DOHH2 (cell line): ENCODE measurements around the gene RPRD1B.

ENCODE experiments used
- H3F3A ChIP-seq: fragments of 200-600 bp; sonication (generic), shearing (Covaris generic); 2 replicates; pipeline ENCODE4 v1.6.0; 2016; ENCODE audit warnings: antibody characterized with exemption, mild to moderate bottlenecking; ENCODE audit not compliant: control insufficient read depth, insufficient read depth
- H3K27ac ChIP-seq: fragments of 200-600 bp; sonication (generic); 2 replicates; pipeline ENCODE4 v1.5.1; 2014; ENCODE audit warnings: low read depth, mild to moderate bottlenecking, low read length, moderate library complexity
- H3K27me3 ChIP-seq: fragments of 200-600 bp; sonication (generic); 2 replicates; pipeline ENCODE4 v1.6.1; 2014; ENCODE audit warnings: mild to moderate bottlenecking, low read length, mixed read lengths; ENCODE audit not compliant: control insufficient read depth
- H3K36me3 ChIP-seq: fragments of 200-600 bp; sonication (generic); 2 replicates; pipeline ENCODE4 v1.6.1; 2014; ENCODE audit warnings: mild to moderate bottlenecking, low read length, moderate library complexity, mixed read lengths; ENCODE audit not compliant: control insufficient read depth
- H3K4me1 ChIP-seq: fragments of 200-600 bp; sonication (generic); 2 replicates; pipeline ENCODE4 v1.6.1; 2014; ENCODE audit warnings: mild to moderate bottlenecking, low read length, mixed read lengths; ENCODE audit not compliant: control insufficient read depth
- H3K4me2 ChIP-seq: fragments of 200-600 bp; sonication (generic); 2 replicates; pipeline ENCODE4 v1.6.0; 2014; ENCODE audit warnings: mild to moderate bottlenecking, low read length, moderate library complexity
- H3K4me3 ChIP-seq: fragments of 200-600 bp; sonication (generic); 2 replicates; pipeline ENCODE4 v1.5.1; 2014; ENCODE audit warnings: mild to moderate bottlenecking, low read length, mixed read lengths
- H3K79me2 ChIP-seq: fragments of 200-600 bp; sonication (generic); 2 replicates; pipeline ENCODE4 v1.6.1; 2014; ENCODE audit warnings: mild to moderate bottlenecking, low read length, mixed read lengths; ENCODE audit not compliant: control insufficient read depth
- H3K9me2 ChIP-seq: fragments of 200-600 bp; sonication (generic); replicated peaks from 2 replicates; pipeline ENCODE4 v1.6.1; 2014; ENCODE audit warnings: mild to moderate bottlenecking, low read length, mixed read lengths; ENCODE audit not compliant: control insufficient read depth
- H3K9me3 ChIP-seq: fragments of 200-600 bp; sonication (generic); 2 replicates; pipeline ENCODE4 v1.6.1; 2014; ENCODE audit warnings: antibody characterized with exemption, low read length, mixed read lengths; ENCODE audit not compliant: control insufficient read depth, insufficient read depth
- H4K20me1 ChIP-seq: fragments of 200-600 bp; sonication (generic); 2 replicates; pipeline ENCODE4 v1.6.0; 2014; ENCODE audit warnings: low read depth, mild to moderate bottlenecking, antibody characterized with exemption, low read length, moderate library complexity; ENCODE audit not compliant: control insufficient read depth, insufficient read depth
- EZH2phosphoT487 ChIP-seq: fragments of 200-600 bp; sonication (generic); IDR thresholded peaks from 2 replicates; pipeline ENCODE4 v1.6.1; 2017; ENCODE audit warnings: borderline replicate concordance, mild to moderate bottlenecking, antibody characterized with exemption, low read length, moderate library complexity, mixed read lengths
- TF ChIP-seq, protein P1 (sequence below): fragments of 200-600 bp; sonication (generic); IDR thresholded peaks from one replicate; pipeline ENCODE4 v1.5.1; 2014; ENCODE audit warnings: antibody characterized with exemption, mild to moderate bottlenecking, low read depth, low read length; ENCODE audit not compliant: poor library complexity, severe bottlenecking

RPRD1B gene

DNA sequence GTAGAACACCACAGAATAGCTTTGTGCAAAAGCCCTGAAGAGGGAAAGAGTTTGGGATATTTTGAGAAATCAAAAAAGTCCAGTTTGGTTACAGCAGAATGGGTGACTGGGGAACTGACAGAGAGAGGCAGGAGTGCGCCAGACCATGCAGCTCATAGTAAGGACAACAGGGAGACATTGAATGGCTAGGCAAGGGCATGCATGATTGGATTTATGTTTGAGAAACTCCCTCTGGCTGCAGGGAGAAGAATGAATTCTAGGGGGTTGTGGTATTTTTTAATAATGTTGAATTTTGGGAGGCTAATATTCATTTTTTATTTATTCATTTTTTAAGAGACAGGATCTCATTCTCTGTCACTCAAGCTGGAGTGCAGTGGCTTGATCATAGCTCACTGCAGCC, 81.7 kb downstream of the RPRD1B start:
- Histone ChIP-seq H3K36me3 (no peaks in the 10 kb centered on the region), H3K27ac (no peak overlapping the region), H3K9me2 (no peaks in the 10 kb centered on the region), H3K27me3 (peaks cover 7% of the 10 kb centered on the region), H3K4me1 (no peaks in the 10 kb centered on the region), H3K9me3 (no peaks in the 10 kb centered on the region), H3F3A (no peaks in the 10 kb centered on the region), H3K4me2 (no peak overlapping the region), H3K79me2 (no peaks in the 10 kb centered on the region), H4K20me1 (no peaks in the 10 kb centered on the region), H3K4me3 (no peak overlapping the region)
- TF ChIP-seq, protein P1, sequence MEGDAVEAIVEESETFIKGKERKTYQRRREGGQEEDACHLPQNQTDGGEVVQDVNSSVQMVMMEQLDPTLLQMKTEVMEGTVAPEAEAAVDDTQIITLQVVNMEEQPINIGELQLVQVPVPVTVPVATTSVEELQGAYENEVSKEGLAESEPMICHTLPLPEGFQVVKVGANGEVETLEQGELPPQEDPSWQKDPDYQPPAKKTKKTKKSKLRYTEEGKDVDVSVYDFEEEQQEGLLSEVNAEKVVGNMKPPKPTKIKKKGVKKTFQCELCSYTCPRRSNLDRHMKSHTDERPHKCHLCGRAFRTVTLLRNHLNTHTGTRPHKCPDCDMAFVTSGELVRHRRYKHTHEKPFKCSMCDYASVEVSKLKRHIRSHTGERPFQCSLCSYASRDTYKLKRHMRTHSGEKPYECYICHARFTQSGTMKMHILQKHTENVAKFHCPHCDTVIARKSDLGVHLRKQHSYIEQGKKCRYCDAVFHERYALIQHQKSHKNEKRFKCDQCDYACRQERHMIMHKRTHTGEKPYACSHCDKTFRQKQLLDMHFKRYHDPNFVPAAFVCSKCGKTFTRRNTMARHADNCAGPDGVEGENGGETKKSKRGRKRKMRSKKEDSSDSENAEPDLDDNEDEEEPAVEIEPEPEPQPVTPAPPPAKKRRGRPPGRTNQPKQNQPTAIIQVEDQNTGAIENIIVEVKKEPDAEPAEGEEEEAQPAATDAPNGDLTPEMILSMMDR = no peak
- TF ChIP-seq EZH2phosphoT487 = no peak

DNA sequence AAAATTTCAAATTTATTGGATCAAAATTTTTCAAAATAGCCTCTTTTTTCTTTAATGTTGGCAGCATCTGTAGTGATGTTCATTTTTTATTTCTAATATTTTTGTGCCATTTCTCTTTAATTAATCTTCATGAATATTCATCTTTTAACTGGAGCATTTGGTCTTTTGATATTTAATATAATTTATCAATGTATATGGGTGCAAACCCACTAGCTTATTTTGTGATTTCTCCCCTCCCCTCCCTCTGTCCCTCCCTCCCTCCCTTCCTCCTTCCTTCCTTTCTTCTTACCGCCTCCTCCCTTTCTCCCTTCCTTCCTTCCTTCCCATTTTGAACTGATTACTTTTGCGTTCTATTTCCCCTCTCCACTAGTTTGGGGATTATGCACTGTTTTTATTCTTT, 82.3 kb downstream of the RPRD1B start:
- TF ChIP-seq EZH2phosphoT487 = no peak
- TF ChIP-seq, protein P1 = no peak
- Histone ChIP-seq H3F3A (no peaks in the 10 kb centered on the region), H3K4me1 (no peaks in the 10 kb centered on the region)

DNA sequence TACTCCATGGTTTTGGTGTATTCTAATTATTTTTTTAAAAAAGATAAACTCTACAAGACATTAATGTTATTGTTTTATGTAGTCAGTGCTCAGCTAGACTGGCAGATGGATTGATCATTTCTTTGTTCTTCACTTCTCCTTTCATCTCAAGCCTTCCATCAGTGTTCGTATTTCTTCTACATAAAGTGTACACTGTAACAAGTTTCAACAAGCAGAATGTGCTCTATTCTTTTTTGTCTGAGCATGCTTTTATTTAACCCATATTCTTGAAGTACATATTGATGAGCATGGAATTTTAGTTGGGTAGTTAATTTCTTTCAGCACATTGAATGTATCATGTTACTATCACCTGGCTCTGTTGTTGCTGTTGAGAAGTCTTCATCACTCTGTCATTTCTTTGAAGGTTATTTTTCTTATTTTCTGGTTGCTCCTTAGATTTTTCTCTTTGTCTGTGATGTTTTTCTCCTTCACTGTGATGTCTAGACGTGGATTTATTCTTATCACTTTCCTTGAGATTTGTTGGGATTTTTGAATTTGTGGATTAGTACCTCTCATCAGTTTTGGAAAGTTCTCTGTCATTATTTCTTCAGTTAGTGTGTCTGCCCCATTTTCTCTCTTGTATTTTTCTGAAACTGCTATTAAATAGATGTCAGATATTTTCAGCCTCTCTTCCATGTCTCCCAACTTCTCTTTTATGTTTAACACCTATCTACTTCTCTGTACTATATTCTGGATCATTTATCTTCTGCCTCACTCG, 83.0 kb downstream of the RPRD1B start:
- H3K36me3 ChIP-seq = no peaks in the 10 kb centered on the region
- H3K27ac ChIP-seq = no peak overlapping the region
- no peak for TF ChIP-seq EZH2phosphoT487
- TF ChIP-seq, protein P1 = no peak

More for the DNA sequence above, 82.3 kb downstream of the RPRD1B start:
- no peaks in the 10 kb centered on the region for H4K20me1 ChIP-seq
- H3K9me3 ChIP-seq = no peaks in the 10 kb centered on the region
- no peak overlapping the region for H3K27ac ChIP-seq
- no peak overlapping the region for H3K4me2 ChIP-seq
- no peaks in the 10 kb centered on the region for H3K9me2 ChIP-seq
- no peaks in the 10 kb centered on the region for H3K79me2 ChIP-seq
- peaks cover 7% of the 10 kb centered on the region for H3K27me3 ChIP-seq
- no peak overlapping the region for H3K4me3 ChIP-seq
- H3K36me3 ChIP-seq = no peaks in the 10 kb centered on the region

More for the DNA sequence above, 83.0 kb downstream of the RPRD1B start:
- no peaks in the 10 kb centered on the region for H4K20me1 ChIP-seq
- no peaks in the 10 kb centered on the region for H3F3A ChIP-seq
- no peaks in the 10 kb centered on the region for H3K9me2 ChIP-seq
- H3K79me2 ChIP-seq = no peaks in the 10 kb centered on the region
- H3K4me2 ChIP-seq = no peak overlapping the region
- no peaks in the 10 kb centered on the region for H3K4me1 ChIP-seq
- H3K4me3 ChIP-seq = no peak overlapping the region
- no peaks in the 10 kb centered on the region for H3K9me3 ChIP-seq
- peaks cover 7% of the 10 kb centered on the region for H3K27me3 ChIP-seq
